Progenitor cell of endocrine pancreas (in vitro differentiated cells): Measurements from ENCODE around the gene OMP. TPM values are rescaled to one million over a fixed set of nuclear protein-coding genes. Genes with fewer than 3 reads are reported as not detected.

Experiments
- DNase-seq: peaks from one replicate; pipeline ENCODE4 v3.0.0; 2021; ENCODE audit warnings: low spot score; ENCODE audit not compliant: unreplicated experiment
- H3K27ac Mint-ChIP-seq: 2 replicates; pipeline ENCODE4 v1.8.0; 2021; ENCODE audit warnings: mild to moderate bottlenecking, moderate library complexity, mixed read lengths
- H3K27me3 Mint-ChIP-seq: 2 replicates; pipeline ENCODE4 v1.8.0; 2021; ENCODE audit warnings: mixed read lengths
- H3K36me3 Mint-ChIP-seq: 2 replicates; pipeline ENCODE4 v1.8.0; 2022; ENCODE audit warnings: mixed read lengths; ENCODE audit not compliant: insufficient read depth
- H3K4me1 Mint-ChIP-seq: 2 replicates; pipeline ENCODE4 v1.8.0; 2021; ENCODE audit warnings: low read depth, mixed read lengths
- H3K4me3 Mint-ChIP-seq: 2 replicates; pipeline ENCODE4 v1.8.0; 2021; ENCODE audit warnings: low read depth, mild to moderate bottlenecking, moderate library complexity, mixed read lengths
- H3K9me3 Mint-ChIP-seq: 2 replicates; pipeline ENCODE4 v1.8.0; 2021; ENCODE audit warnings: low read depth, mixed read lengths
- total RNA-seq: library from RNA; stranded (reverse); gene quantifications from 2 replicates; pipeline ENCODE4 v1.2.1, GENCODE V29; 2021
- TF ChIP-seq, protein P1 (sequence below): fragments of 200-600 bp; sonication (generic); IDR thresholded peaks from one replicate; pipeline ENCODE4 v1.5.0; 2021; ENCODE audit warnings: antibody characterized with exemption, mild to moderate bottlenecking; ENCODE audit not compliant: unreplicated experiment

The OMP gene
- total RNA-seq, 1 donor from 2014 or later, result not detected

DNA sequence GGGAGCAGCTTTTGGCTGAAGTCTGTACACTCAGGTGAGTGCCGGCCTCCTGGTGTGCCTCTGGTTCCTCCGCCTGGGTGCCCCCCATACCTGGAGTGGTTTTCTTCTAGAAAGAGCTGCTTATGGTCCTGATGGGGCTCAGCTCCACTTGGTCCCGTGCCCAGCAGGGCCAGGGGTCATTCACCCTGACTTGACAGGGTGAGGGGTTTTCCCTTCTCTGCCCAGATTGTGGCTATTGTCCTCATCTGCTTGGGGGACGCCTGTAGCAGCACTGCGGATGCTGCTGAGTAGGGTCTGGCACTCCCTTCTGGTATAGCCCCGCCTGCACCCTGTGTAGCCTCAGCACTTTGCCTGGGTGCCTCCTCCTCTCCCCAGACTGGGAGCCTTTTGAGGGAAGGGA is 8.2 kb downstream of the OMP start:
- TF ChIP-seq, protein P1, sequence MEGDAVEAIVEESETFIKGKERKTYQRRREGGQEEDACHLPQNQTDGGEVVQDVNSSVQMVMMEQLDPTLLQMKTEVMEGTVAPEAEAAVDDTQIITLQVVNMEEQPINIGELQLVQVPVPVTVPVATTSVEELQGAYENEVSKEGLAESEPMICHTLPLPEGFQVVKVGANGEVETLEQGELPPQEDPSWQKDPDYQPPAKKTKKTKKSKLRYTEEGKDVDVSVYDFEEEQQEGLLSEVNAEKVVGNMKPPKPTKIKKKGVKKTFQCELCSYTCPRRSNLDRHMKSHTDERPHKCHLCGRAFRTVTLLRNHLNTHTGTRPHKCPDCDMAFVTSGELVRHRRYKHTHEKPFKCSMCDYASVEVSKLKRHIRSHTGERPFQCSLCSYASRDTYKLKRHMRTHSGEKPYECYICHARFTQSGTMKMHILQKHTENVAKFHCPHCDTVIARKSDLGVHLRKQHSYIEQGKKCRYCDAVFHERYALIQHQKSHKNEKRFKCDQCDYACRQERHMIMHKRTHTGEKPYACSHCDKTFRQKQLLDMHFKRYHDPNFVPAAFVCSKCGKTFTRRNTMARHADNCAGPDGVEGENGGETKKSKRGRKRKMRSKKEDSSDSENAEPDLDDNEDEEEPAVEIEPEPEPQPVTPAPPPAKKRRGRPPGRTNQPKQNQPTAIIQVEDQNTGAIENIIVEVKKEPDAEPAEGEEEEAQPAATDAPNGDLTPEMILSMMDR, result no peak
- Mint-ChIP-seq H3K27ac (no peak overlapping the region), H3K27me3 (no peaks in the 10 kb centered on the region), H3K4me1 (peaks cover 2% of the 10 kb centered on the region), H3K9me3 (no peaks in the 10 kb centered on the region), H3K4me3 (no peak overlapping the region), H3K36me3 (no peaks in the 10 kb centered on the region)
- no peak for DNase-seq

DNA sequence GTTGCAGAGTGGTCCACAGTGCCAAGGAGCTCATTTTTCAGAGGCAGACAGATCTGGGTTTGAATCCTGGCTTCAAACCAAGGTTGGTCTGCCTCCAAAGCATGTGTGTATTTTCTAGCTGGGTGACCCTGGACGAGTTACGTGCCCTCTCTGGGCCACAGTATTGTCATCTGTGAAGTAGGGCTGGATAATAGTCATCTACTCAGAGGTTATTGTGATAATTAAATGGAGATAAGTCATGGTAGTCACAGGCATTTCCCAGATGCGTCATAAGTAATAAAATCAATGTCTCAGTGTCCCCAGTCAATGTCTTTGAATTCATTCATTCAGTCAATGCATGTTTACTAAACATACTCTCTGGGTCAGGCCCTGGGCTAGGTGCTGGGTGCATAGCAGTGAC is 8.6 kb downstream of the OMP start:
- Mint-ChIP-seq H3K4me1 (peaks cover 2% of the 10 kb centered on the region), H3K9me3 (no peaks in the 10 kb centered on the region), H3K36me3 (no peaks in the 10 kb centered on the region), H3K27ac (no peak overlapping the region), H3K27me3 (no peaks in the 10 kb centered on the region), H3K4me3 (no peak overlapping the region)
- no peak for DNase-seq
- TF ChIP-seq, protein P1, result no peak

DNA sequence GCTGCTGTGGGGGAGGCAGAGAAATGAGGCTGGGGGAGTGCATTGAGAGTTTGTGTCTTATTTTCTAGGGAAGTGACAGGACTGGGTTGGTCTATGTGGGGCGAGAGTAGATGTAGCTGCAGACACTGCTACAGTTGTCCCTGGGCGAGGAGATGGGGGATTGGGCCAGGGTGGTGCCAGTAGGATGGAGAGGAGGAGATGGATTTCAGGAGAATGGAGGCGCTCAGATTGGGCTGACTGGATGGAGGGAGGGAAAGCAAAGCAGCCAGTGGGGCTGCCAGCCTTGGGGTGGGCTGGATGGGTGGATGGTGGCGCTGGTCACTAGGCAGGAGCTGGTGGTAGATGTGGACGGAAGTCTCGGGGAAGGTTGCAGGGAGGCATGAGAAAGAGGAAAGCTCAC is 9.3 kb downstream of the OMP start:
- peaks cover 2% of the 10 kb centered on the region for H3K4me1 Mint-ChIP-seq
- no peaks in the 10 kb centered on the region for H3K27me3 Mint-ChIP-seq
- no peak overlapping the region for H3K4me3 Mint-ChIP-seq
- TF ChIP-seq, protein P1, result no peak
- peak overlapping the region; percentile 35 for H3K27ac Mint-ChIP-seq
- no peak for DNase-seq
- H3K9me3 Mint-ChIP-seq, result no peaks in the 10 kb centered on the region
- no peaks in the 10 kb centered on the region for H3K36me3 Mint-ChIP-seq

DNA sequence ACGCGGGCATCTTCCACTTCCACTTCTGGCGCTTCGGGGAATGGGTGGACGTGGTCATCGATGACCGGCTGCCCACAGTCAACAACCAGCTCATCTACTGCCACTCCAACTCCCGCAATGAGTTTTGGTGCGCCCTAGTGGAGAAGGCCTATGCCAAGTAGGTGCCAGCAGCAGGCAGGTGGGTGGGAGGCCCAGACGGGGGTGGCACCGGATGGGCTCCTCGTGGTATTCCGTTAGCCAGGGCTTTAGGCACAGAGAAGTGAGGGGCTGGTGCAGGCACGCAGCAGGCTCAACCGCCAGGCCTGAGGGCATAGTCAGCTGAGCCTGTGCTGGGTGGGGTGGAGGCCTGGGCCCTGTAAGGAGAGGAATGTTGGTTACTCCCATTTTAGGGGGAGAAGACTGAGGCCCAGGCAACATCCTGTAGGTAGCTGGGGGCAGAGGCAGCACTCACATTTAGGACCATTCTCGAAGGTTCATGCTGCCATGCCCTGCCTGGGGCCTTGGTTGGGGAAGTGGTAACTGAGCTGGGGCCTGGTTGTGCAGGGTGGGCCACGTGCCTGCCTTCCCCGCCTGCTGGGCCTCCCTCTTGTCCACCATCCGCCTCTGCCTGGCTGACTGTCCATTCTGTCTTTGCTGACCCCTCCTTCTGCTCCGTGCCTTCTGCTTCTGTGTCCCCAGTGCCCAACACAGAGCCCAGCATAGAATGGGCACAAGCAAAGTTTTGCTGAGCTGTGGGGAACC is 10.2 kb downstream of the OMP start:
- Mint-ChIP-seq H3K27me3 (no peaks in the 10 kb centered on the region), H3K9me3 (no peaks in the 10 kb centered on the region), H3K4me1 (peaks cover 2% of the 10 kb centered on the region), H3K36me3 (no peaks in the 10 kb centered on the region), H3K4me3 (no peak overlapping the region), H3K27ac (no peak overlapping the region)
- DNase-seq, result no peak
- TF ChIP-seq, protein P1, result no peak

DNA sequence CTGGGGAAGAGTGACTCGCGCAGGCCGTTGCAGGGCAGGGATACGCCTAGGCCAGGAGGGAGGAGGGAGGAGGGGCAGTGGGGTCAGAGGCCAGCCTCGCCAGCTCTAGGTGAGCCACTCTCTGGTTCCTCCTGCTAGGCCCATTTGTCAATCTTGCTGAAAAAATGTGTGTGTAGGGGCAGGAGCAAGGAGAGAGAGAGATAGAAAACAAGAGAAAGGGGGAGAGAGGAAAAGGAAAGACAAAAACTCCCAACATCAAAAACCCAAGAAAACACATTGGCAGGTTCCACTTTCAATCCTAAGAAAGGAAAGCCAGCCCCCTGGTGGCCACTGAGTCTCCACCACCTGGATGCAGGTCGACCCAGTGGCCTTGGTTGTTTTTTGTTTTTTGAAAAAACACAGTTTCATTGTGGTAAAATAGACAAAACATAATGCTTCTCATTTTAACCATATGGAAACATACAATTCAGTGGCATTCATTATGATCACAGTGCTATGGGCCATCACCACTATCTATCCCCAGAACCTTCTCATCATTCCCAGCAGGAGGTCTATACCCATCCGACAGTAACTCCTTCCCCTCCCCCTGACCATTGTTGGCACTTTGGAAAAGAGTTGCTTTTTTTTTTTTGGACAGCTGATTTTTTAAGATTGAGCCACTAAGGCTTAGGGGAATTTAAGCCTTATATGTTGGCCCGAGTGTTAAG is 10.9 kb downstream of the OMP start:
- Mint-ChIP-seq H3K4me3 (no peak overlapping the region), H3K27me3 (no peaks in the 10 kb centered on the region), H3K27ac (peak overlapping the region; percentile 85), H3K36me3 (no peaks in the 10 kb centered on the region), H3K9me3 (no peaks in the 10 kb centered on the region), H3K4me1 (peaks cover 2% of the 10 kb centered on the region)
- TF ChIP-seq, protein P1, result peak; percentile 74
- DNase-seq, result no peak
